NT2/D1 (cell line): ENCODE measurements around the gene FRMD4B.

Experiments used
- YY1 ChIP-seq: IDR thresholded peaks from 2 replicates; pipeline ENCODE4 v1.6.1; 2011; ENCODE audit not compliant: insufficient read length, insufficient read depth
- ZNF274 ChIP-seq: IDR thresholded peaks from 2 replicates; pipeline ENCODE4 v1.6.1; 2011; ENCODE audit warnings: mild to moderate bottlenecking, low read depth, low read length

- TF ChIP-seq YY1 (no peak), ZNF274 (no peak)
Measured at GRCh38 chr3:69384326-69384725, 1.6 kb downstream of the FRMD4B start.
